ENCODE results near the gene CDK11A. TPM values are rescaled to one million over a fixed set of nuclear protein-coding genes. Genes with fewer than 3 reads are reported as not detected.

Gene CDK11A
- total and polyA plus RNA-seq, 2 of the 8 experiments (the other 6 are each of a cell fraction or from before 2014, with no cell fraction given) = 15.0 to 45.6 TPM

DNA sequence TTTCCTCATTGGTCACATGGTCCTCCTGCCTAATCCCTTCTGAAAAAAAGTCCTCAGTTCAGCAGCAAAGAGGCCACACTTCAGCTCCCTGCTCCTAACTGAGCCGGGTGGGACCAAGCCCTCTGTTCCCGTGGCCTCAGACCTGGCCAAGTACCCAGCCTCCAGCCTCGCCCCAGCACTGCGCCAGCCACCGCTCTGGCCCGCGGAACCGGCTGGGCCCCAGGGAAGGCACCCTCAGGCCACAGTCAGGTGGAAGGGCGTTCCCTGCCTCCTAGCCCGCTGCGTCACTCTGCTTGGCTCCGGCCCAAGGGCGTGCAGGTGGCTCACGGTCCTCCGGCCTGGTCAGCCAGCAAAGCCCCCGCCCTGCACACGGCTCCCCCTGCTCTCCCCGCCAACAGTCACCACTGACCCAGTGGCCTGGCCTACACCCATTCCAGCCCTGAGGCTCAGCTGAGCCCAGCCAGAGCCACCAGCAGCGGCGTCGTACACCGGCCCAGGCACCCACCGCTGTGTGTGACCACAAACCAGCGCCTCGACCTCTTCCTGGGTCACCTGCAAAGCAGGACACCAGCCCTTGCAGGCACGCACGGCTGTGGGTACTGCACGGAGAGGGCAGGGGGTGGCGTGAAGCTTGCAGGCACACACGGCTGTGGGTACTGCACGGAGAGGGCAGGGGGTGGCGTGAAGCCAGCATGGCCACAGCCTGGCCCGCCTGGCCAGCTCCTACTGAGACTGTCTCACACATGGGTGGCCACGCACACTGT lies 34.7 kb upstream of the CDK11A start:
- Histone ChIP-seq H3K27ac (ENCODE audit: low read depth, low read length) (no peak overlapping the region), H3K4ac (replicated peaks; ENCODE audit: insufficient read length, low read depth, low read length) (no peak overlapping the region), H3K79me1 (ENCODE audit: low read depth, low read length) (peaks cover 13% of the 10 kb centered on the region), H2AK5ac (ENCODE audit: low read depth, low read length) (no peak overlapping the region), H4K91ac (replicated peaks; ENCODE audit: insufficient read length, low read length) (no peak overlapping the region), H3K4me3 (ENCODE audit: extremely low read depth in 1 of 4, insufficient read depth in 2 of 4, low read depth in 3 of 4, low read length in 4 of 4) (no peak overlapping the region), H3K27me3 (replicated peaks in 1 of 4; ENCODE audit: control insufficient read depth in 3 of 4, extremely low read depth in 1 of 4, insufficient read depth in 3 of 4, low read length in 3 of 4) (no peaks in the 10 kb centered on the region), H2AFZ (ENCODE audit: low read length) (no peak overlapping the region), H3K23me2 (ENCODE audit: low read depth, low read length) (no peaks in the 10 kb centered on the region), H3K14ac (ENCODE audit: insufficient read length) (no peak overlapping the region), H2BK15ac (ENCODE audit: low read length) (no peak overlapping the region), H3K4me2 (ENCODE audit: insufficient read depth in 1 of 2, low read depth in 2 of 2, low read length in 2 of 2) (no peak overlapping the region), H3K23ac (ENCODE audit: insufficient read length) (no peak overlapping the region), H4K8ac (ENCODE audit: extremely low read depth, insufficient read depth, low read length) (no peak overlapping the region), H4K5ac (ENCODE audit: insufficient read length, low read depth, low read length) (no peak overlapping the region), H3K4me1 (replicated peaks in 1 of 4; ENCODE audit: control insufficient read depth in 3 of 4, insufficient read depth in 4 of 4, low read length in 3 of 4) (no peaks in the 10 kb centered on the region), H2BK20ac (ENCODE audit: low read length) (no peak overlapping the region), H2BK5ac (ENCODE audit: low read depth, low read length) (no peak overlapping the region), H3K36me3 (ENCODE audit: control insufficient read depth in 2 of 4, insufficient read depth in 4 of 4, low read length in 3 of 4) (peaks cover 11 to 64% (median 44%) of the 10 kb centered on the region in 4 experiments), H2BK12ac (ENCODE audit: low read depth, low read length) (no peak overlapping the region), H3K9me3 (ENCODE audit: insufficient read depth in 2 of 2, low read depth in 1 of 2, low read length in 1 of 2) (no peaks in the 10 kb centered on the region), H3K79me2 (ENCODE audit: control insufficient read depth in 1 of 2, insufficient read depth in 2 of 2, low read length in 2 of 2) (peaks cover 5 to 21% of the 10 kb centered on the region in 2 experiments; a peak in 3 of 4 replicates), H3K18ac (ENCODE audit: extremely low read depth, low read length) (no peak overlapping the region), H3K9ac (replicated peaks in 1 of 4; ENCODE audit: extremely low read depth in 1 of 4, low read depth in 3 of 4, low read length in 3 of 4) (no peak overlapping the region), H4K20me1 (replicated peaks in 1 of 2; ENCODE audit: control insufficient read depth in 1 of 2, insufficient read depth in 2 of 2, low read length in 2 of 2) (peaks cover 22 to 31% of the 10 kb centered on the region in 2 experiments), H2BK120ac (replicated peaks; ENCODE audit: low read depth, low read length) (no peak overlapping the region), H3K56ac (replicated peaks; ENCODE audit: insufficient read length, low read depth, low read length) (no peak overlapping the region)
- TF ChIP-seq SP2 (IDR thresholded peaks at IDR 0.05; ENCODE audit: low read length) (no peak), GABPA (IDR thresholded peaks at IDR 0.05; ENCODE audit: borderline replicate concordance, insufficient read depth, low read length) (no peak), TBP (IDR thresholded peaks at IDR 0.05; ENCODE audit: low read depth, low read length) (no peak), FOSL1 (IDR thresholded peaks at IDR 0.05; ENCODE audit: insufficient read depth, low read depth, low read length) (no peak), SP1 (IDR thresholded peaks at IDR 0.05; ENCODE audit: low read depth, low read length) (no peak)
- POLR2A ChIA-PET (ENCODE audit: partially characterized antibody) = interaction anchor here (1.6 kb wide), 1 partner anchor 18 kb away, joined by 7 read pairs; no protein-coding TSS in a partner anchor
- DNase-seq (ENCODE audit: low read depth in 1 of 2, low spot score in 2 of 2) (no peak), FAIRE-seq (no peak)
- CTCF ChIA-PET (ENCODE audit: partially characterized antibody) = interaction anchor here (0.5 to 2.1 kb wide), 4 partner anchors 18 to 407 kb away, joined by 3 to 6 read pairs (median 3); no protein-coding TSS in a partner anchor
- 88% methylated on average over 31 of the region's 34 CpGs; no CpG with 5 or more reads in 1 of the 2 experiments for WGBS, 2 experiments (ENCODE audit: extremely low coverage in 1 of 2, insufficient coverage in 1 of 2, insufficient read length in 1 of 2, insufficient replicate concordance in 2 of 2, low coverage in 1 of 2, low lambda C conversion rate in 2 of 2, missing lambda C conversion rate in 1 of 2)
